NCI-H82 (cell line): ENCODE measurements around the gene PLCH1.
"Not testable (repeated sequence)": the region's sequence is repeated elsewhere in the genome, so short reads cannot be mapped to it uniquely, and the experiment has no call there.

ENCODE experiments used
- DNase-seq: peaks from one replicate; lab custom pipeline; 2025; lab: John Stamatoyannopoulos, UW

The PLCH1 gene

DNA sequence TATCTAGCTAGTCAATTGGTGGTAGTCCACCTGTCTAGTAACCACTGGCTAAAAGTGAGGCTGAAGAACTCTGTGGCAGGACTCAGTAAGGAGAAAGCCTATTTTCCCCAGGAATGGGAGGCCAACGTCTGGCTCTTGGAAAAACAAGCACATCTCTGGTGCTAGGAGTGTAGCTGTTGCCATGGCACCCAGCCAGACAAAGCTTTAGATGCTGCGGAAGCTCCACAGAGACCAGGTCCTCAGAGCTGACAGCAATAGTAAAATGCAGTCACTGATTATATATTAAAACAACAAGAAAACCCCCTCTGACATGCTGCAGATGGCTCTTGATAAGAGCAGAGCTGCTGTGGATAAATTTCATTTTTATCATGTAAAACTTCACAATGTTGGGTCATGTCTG is 326.5 kb downstream of the PLCH1 start:
- DNase-seq: no peak

DNA sequence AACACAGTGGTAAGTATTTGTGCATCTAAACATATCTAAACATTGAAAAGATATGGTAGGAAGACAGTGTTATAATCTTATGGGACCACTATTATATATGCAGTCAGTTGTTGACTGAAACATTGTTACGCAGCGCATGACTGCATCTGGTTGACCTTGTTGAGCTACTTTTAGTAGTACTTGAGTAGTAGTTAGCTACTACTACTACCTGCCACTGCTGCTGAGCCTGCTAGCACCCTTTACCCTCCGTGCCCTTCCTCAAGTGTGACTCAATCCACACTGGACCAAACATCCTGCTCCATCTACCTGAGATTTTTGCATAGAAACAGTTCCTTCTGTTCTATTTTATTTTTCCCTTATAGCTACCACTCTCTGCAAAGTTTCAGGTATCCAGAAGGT is 327.8 kb downstream of the PLCH1 start:
- DNase-seq: no peak

DNA sequence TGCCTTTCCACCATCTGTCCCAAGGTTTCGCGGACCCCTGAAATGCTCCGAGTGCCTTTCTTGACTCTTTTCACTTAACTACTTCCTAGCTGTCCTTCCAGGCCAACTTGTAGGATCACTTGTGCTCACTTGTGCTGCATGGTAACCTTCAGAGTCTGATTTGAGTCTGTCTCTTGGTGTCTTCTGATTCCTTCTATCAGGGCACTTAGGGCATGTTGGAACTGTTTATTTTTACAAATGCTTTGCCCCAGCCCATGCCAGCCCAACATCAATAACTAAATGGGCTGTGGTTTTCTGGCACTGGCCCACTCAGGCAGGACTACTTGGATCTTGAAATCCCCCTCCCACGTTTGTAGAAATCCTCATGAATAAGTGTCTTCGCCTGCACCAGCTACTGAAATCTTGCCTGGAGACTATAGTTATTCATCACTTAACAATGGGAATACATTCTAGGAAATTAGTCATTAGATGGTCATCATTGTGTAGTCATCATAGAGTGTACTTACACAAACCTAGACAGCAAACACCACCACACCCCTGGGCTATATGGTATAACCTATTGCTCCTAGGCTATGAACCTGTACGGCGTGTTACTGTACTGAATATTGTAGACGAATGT is 328.3 kb downstream of the PLCH1 start:
- no peak for DNase-seq

DNA sequence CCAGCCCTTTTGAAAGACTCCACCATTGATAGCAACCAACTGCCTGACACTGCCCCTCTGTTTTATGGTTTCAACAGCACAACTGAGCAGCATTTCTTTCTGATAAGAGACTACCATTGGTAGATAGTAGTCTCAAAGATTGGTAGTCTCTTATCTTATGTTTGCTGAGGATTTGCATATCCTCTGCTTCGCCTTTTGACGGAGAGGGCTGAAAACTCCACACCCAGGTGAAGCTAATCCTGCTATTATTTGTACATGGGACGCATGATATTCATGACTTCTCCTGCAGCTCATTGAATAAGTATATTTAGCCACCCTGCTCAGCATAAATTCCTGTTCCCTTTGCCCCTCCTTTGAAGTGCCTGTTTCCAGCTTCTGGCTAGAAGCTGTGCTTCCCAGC is 332.0 kb downstream of the PLCH1 start:
- DNase-seq: no peak

DNA sequence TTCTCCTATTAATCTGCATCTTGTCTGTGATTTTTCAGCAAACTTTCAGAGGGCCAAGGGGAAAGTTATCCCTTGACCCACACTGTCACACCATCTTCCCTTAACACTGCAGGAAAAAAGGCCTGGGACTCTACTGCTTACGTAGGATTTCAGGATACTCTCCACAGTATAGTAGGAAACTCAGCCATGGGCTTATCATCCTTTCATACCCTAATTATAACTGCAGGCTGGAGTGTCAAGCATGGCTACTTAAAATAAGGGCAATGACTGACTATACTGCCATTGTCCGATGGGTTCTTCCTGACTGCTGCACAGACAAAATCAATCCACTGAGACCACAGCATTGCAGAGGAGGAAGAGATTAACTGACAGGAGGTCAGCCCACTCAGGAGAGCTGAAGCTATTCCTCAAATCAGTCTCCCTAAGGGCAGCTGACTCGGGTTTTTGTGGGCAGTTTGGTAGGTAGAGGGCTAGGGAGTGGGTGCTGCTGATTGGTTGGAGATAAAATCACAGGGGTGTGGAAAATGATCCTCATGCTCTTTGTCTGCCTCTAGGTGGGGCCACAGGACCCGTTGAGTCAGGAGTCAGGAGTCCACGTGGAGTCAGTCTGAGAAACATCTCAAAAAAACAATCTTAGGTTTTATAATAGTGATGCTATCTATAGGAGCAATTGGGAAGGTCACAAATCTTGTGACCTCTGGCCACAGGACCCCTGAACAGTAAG is 333.2 kb downstream of the PLCH1 start:
- peak; percentile 24 for DNase-seq

DNA sequence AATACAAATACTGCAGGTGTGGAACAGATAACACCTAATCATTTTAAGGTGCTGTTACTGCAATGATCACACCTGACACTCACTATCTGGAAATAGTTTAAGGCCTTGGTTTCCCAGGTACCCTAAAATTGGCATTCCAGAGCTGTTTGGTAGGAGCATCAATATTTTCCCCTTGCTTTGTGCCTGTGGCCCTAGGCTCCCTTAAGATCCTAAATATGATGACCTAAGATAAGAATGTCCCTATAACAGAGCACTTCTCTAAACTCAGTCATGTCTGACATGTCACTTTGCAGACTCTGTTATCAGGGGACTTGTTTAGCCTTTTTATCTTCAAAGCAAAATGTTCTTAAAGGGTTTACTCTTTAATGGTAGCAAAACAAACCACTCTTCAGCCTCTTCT is 335.5 kb downstream of the PLCH1 start:
- no peak for DNase-seq

DNA sequence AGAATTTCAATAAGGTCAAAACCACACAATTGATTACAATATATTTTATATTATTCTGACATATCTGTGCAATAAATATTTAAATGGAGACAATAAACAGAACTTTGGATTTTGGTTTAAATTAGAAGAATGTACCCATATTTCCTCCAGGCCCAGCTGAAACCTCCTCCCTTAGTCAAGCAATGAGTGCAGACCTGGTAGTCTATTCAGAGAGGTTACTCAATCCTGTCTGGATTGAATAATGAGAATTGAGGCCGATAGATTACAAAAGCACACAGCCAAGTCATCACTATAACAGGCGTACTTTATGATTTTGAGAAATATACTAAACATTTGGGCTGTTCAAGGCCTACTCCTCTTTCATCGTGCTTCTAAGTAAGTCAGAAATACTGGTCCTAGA is 336.9 kb downstream of the PLCH1 start:
- DNase-seq: no peak

DNA sequence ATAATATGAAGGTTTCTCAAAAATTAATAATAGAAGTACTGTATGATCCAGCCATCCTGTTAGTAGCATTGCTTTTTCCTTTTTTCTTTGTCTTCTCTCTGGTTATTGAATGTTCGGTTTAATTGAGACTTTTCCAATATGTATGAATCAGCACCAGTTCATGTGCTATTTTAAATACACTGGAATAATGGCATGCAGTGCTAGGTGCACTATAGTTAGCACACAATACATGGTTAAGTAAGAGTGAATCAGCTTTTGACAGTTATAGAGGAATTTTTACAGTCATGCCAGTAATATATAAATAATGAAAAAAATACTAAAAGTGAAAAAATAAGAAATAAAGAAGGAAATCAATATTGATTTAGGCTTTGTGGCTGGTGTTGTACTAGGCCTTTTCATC is 337.5 kb downstream of the PLCH1 start:
- no peak for DNase-seq

DNA sequence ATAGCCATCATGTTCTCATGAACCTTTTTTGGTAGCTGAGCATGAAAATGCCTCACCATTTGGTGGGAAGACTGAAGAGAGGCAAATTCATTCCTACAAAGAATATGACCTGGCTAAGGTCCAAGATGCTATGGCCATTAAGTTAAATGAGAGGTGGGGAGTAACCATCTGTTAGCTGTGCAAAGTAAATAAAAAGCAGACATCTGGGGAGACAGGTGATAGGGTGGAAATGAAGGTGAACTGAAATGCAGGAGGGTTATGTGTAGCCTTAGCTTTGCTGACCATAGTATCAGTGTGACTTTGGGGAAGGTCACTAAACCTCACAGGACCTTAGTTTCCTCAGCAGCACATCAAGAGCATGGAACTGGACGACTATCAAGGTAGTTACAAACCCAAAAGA is 340.4 kb downstream of the PLCH1 start:
- DNase-seq: no peak

DNA sequence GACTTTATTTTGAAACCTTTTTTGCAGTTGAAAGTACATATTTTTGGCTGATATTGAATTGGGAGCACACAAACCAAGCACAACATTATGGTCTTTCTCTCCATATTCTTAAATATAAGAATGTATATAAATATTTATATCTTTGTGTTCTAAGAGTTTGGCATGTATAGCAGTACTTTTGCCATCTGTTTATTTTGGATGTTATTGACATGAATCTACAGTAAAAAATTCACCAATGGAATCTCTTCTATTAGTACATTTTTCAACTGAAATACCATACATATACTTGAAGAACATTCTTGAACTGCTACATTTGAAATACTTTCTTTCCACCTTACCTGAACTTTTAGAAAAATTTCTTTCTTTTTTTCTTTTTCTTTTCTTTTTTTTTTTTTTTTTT is 342.2 kb downstream of the PLCH1 start:
- DNase-seq: no peak

DNA sequence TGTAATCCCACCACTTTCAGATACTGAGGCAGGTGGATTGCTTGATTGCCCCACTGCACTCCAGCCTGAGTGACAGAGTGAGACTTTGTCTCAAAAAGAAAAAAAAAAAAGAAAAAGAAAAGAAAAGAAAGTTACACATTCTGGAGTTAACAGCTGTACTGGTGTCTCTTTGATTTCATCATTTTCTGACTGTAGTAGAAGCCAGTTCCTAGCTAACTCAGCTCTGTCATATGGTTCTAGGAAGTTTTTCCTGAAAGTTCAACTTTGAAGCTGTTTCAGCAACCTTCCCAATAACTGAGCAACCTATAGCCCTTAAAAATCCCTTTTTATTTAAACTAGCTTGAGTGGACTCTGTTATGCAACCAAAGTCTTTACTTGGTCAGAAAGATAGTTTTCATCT is 346.8 kb downstream of the PLCH1 start:
- no peak for DNase-seq

DNA sequence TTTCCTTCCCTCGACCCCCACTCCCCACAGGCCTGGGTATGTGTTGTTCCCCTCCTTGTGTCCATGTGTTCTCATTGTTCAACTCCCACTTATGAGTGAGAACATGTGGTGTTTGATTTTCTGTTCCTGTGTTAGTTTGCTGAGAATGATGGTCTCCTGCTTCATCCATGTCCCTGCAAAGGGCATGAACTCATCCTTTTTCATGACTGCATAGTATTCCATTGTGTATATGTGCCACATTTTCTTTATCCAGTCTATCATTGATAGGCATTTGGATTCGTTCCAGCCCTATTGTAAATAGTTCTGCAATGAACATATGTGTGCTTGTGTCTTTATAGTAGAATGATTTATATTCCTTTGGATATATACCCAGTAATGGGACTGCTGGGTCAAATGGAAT is 350.0 kb downstream of the PLCH1 start:
- DNase-seq: not testable (repeated sequence)

DNA sequence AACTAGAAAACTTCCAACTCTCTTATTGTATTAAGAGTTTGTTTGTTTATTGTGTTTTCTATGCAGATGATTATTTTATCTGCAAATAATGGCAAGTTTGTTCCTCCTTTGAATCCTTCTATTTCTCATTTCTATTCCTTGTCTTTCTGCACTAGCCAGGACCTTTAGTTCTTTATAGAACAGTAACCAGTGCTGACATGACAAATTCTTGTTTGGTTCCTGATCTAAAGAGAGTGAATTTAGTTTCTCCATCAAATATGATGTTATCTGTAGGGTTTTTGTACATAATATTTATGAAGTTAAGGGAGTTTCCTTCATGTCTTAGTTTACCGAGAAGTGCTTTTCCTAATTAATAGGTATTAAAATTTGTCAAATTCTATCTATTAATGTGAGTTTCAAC is 350.6 kb downstream of the PLCH1 start:
- DNase-seq: no peak

DNA sequence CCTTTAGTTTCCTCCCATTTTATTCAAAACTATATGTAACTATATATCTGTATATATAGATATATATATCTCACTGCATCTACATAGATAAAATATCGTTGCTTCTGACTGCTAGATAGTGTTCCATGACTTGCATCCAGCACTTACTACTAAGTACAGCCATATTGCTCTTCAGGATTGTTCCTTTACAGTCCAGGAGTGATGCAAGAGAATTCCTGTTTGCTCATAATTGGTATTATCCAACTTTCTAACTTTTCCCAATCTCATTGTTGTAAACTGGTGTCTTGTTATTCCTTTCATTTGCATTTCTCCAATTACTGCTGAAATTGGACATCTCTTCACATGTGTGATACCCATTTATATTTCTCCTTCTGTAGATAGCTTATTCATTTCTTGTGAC is 351.6 kb downstream of the PLCH1 start:
- DNase-seq: no peak

DNA sequence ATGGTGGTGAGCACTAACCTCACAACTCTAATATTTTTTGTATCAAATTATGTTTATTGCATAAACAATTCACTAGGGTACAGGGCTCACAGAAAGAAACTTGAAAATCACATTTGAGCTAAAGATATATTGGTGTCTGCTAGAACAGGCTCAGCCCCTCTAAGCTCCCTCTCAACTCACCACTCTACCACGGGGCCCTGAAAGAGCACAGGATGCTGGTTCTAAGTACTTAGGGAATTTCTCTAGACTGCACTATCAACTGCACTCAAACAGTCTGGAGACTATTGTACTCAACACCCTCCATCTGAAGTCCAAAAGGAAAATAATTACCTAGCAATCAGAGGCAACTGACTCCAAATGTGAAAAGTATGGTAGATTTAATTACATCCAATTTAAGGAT is 352.7 kb downstream of the PLCH1 start:
- no peak for DNase-seq

DNA sequence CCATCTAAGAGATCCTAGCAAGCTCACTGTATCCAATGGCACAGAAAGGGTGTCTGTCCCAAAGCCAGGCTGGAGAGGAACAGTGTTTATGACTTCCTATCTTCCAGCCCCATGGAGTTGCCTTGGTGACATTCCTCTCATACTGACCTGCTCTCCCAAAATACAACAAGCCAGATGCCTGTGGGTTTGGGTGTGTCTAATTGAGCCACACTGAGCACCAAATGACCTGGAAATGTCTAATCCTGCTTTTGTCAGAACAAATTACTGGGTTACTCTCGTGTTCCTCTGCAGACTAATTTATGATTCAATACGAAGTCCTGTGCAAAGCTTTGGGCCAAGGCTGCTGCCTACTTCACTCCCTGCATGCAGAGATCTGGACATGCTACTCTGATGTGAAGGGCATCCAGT is 353.3 kb downstream of the PLCH1 start:
- no peak for DNase-seq

DNA sequence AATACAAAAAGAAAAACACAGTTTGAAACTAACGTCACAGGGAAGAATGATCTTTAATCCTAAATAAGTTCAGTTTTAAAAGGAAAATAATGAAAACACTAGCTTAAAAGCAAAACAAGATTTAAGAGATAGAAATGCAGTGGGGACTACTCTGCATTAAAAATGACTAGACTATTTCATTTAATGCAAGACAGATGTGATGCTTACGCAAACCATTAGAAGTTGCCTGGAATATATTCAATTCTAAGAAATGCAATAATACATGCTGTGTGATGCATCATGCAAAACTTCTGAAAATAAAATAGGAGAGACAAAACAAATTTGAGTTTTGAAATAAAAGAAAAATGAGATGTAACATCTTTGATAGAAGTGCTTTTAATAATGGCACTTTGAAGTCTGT is 353.8 kb downstream of the PLCH1 start:
- no peak for DNase-seq

DNA sequence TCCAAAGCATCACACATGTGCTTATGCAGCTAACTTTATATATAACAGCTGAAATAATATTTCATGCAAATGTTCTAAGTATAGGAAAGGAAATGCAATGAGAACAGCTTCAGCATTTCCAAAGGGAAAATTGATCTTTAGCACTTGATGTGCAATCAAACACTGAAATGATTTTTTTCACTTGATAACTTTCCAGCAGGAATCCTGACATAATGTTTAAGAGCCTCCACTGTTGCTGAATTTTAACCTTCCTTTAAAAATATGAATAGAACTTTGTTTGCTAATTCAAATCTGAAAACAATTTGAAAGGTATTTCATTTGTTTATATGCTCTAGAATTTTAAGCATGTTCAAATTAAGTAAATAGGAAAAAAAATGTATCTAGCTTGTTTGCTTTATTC is 354.5 kb downstream of the PLCH1 start:
- DNase-seq: no peak

DNA sequence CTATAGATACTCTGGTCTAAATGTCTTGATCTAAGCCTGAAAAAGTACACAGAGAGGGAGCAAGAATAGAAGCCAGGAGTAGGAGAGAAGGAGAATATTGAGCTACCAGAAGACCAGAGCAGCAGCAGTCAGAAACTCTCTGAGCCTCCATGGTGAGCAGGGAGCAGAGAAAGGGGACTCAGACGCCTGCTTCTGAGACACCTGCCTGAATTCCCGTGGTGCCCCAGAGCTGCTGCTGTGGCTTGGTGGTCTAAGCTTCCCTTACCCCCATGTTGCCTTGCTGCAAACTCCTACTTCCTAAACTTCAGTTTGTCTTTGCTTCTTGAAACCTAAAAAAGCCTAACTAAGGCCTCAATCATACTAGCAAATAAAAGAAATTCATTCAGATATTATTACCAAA is 356.5 kb downstream of the PLCH1 start:
- no peak for DNase-seq

DNA sequence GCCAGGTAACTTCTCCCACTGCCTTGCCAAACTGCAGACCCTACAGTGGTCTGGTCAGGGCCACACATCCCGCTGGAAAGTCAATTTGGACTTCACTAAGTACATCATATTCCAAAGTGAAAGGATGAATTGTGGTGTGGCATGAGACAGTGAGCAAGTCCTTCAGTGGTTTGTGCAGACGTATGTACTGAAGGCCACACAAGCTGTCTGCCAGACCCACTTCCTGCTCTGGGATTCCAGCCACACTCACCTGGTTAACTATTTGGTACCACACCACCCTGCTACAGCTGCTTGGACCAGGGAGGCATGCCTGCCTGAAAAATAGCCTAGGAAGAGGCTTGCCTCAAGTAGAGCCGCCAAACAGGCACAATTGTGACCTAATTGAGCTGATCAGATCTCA is 357.3 kb downstream of the PLCH1 start:
- no peak for DNase-seq

DNA sequence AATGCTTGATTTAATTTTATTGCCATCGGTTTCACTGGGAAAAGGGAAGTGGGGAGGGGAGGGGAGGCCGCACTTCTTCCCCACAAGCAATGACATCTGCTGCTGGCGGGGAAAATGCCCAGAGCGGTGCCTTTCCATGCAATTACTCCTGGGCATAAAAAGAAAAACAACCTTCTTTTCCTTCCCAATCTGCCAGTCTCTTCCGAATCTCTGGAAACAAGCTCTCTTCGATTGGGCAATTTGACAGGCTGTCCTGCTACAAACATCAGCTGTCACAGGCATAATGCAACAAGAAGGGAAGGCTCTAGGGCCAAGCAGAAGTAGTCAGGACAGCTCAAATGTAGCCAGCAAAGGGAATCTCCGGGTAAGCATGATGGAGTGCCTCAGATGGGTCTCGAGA is 358.0 kb downstream of the PLCH1 start:
- no peak for DNase-seq

DNA sequence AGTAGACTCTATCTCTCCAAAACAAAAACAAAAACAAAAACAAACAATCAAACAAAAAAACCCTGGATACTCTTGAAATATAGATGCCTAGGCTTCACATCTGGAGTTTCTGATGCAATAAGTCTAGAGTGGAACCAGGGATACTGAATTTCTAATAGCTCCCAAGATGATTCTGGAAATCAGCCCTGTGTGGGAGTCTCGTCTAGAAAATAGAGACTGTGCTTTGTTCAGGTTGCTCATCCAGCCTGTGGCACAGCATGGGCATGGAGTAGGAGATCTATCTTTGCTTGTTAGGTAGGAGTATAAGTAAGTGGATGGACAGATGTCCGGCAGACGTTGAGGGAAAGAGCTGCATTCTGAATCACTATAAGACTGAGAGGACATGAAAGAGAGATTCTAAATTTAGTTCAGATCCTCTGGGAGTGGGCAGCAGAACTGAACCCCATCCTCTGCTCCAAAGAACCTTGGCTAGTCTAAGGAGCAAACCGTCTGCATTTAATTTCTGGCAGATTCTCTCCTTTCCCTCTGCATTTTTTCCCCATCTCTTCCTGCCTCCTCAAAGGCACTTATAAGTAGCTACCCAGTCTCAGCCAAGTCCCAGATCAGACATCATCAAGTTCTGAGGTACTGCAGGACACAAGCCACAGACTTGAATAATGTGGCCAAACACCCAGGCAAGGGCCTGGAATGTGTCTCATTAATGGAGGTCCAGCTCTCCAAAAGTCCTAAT is 358.8 kb downstream of the PLCH1 start:
- no peak for DNase-seq

DNA sequence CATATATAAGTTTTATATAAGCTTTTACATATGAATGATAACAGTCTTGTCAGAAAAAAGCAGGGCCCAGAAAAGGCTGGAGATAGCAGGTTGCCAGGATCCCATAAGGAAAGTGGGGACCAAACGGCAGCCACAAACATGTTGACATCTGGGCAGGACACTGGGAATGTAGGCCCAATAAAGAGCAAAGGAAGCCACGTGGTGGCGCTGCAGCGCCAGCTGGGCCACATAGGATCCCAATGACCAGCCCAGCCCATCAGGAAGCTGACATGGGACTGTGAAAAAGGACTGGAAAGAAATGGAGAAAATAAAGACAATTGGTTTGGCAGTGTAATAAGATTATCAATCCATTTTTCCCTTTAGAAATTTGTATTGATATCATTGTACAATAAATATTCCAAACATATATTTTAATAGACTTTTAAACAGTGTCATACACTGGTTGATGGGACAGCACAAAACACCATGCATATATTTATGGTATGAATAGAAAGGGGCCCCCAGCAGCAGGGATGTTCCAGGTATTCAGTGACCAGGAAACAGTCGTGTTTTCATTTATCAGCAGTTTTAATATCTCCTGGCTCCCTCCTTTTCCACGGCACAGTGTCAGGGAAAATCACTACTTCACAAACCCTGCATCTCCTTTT is 362.4 kb downstream of the PLCH1 start:
- DNase-seq: peak; percentile 91
